ENCODE measurements around the gene FBXO10. TPM values are rescaled to one million over a fixed set of nuclear protein-coding genes. Genes with fewer than 3 reads are reported as not detected.

FBXO10 gene
- total RNA-seq, 1 experiment from 2014 or later, result 14.0 TPM

DNA sequence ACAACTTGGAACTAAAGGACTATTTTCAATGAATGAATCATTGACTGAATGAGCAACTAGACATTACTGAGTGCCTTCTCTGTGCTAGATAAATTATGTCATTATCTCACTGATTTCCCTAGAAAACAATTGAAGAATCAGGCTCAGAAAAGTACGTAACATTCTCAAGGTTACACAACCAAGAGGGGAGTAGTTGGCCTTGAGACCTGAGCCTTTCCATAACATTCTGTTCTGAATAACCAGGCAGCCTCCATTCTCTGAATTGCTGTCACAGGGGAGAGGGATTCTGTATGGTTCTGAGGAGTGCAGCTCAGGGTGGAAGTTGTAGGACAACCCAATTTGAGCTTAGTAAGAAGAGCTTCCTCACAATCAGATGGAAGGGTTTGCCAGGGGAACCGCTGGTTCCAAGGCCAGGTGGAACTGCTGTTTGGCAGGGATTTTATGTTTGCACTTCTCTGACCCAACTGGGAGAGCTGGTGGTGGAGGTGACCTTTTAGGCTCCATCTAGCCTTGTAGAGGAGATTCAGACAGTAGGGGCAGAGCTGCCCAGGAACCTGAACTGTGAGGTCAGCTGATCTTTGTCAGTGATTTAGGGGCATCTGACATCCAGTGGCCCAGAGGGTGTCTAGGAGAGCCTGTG is 74.1 kb downstream of the FBXO10 start:
- CTCF ChIA-PET, result interaction anchor here (0.8 kb wide), 1 partner anchor 9 kb away, joined by 3 read pairs; no protein-coding TSS in a partner anchor
- TF ChIP-seq ZNF396 (CRISPR knock-in tag; IDR thresholded peaks at IDR 0.05; ENCODE audit: borderline replicate concordance), result no peak
- no peak for TF ChIP-seq ZNF138 (CRISPR knock-in tag; conservative IDR thresholded peaks at IDR 0.05)
- TF ChIP-seq, protein P1, sequence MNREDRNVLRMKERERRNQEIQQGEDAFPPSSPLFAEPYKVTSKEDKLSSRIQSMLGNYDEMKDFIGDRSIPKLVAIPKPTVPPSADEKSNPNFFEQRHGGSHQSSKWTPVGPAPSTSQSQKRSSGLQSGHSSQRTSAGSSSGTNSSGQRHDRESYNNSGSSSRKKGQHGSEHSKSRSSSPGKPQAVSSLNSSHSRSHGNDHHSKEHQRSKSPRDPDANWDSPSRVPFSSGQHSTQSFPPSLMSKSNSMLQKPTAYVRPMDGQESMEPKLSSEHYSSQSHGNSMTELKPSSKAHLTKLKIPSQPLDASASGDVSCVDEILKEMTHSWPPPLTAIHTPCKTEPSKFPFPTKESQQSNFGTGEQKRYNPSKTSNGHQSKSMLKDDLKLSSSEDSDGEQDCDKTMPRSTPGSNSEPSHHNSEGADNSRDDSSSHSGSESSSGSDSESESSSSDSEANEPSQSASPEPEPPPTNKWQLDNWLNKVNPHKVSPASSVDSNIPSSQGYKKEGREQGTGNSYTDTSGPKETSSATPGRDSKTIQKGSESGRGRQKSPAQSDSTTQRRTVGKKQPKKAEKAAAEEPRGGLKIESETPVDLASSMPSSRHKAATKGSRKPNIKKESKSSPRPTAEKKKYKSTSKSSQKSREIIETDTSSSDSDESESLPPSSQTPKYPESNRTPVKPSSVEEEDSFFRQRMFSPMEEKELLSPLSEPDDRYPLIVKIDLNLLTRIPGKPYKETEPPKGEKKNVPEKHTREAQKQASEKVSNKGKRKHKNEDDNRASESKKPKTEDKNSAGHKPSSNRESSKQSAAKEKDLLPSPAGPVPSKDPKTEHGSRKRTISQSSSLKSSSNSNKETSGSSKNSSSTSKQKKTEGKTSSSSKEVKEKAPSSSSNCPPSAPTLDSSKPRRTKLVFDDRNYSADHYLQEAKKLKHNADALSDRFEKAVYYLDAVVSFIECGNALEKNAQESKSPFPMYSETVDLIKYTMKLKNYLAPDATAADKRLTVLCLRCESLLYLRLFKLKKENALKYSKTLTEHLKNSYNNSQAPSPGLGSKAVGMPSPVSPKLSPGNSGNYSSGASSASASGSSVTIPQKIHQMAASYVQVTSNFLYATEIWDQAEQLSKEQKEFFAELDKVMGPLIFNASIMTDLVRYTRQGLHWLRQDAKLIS (CRISPR knock-in tag; IDR thresholded peaks at IDR 0.05; ENCODE audit: borderline replicate concordance), result no peak
- no peak for TF ChIP-seq SOX15 (CRISPR knock-in tag; IDR thresholded peaks at IDR 0.05)
- no peak for TF ChIP-seq OVOL2 (CRISPR knock-in tag; IDR thresholded peaks at IDR 0.05; ENCODE audit: borderline replicate concordance)
- TF ChIP-seq, protein P2, sequence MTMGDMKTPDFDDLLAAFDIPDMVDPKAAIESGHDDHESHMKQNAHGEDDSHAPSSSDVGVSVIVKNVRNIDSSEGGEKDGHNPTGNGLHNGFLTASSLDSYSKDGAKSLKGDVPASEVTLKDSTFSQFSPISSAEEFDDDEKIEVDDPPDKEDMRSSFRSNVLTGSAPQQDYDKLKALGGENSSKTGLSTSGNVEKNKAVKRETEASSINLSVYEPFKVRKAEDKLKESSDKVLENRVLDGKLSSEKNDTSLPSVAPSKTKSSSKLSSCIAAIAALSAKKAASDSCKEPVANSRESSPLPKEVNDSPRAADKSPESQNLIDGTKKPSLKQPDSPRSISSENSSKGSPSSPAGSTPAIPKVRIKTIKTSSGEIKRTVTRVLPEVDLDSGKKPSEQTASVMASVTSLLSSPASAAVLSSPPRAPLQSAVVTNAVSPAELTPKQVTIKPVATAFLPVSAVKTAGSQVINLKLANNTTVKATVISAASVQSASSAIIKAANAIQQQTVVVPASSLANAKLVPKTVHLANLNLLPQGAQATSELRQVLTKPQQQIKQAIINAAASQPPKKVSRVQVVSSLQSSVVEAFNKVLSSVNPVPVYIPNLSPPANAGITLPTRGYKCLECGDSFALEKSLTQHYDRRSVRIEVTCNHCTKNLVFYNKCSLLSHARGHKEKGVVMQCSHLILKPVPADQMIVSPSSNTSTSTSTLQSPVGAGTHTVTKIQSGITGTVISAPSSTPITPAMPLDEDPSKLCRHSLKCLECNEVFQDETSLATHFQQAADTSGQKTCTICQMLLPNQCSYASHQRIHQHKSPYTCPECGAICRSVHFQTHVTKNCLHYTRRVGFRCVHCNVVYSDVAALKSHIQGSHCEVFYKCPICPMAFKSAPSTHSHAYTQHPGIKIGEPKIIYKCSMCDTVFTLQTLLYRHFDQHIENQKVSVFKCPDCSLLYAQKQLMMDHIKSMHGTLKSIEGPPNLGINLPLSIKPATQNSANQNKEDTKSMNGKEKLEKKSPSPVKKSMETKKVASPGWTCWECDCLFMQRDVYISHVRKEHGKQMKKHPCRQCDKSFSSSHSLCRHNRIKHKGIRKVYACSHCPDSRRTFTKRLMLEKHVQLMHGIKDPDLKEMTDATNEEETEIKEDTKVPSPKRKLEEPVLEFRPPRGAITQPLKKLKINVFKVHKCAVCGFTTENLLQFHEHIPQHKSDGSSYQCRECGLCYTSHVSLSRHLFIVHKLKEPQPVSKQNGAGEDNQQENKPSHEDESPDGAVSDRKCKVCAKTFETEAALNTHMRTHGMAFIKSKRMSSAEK (CRISPR knock-in tag; IDR thresholded peaks at IDR 0.05; ENCODE audit: borderline replicate concordance), result no peak
- TF ChIP-seq, protein P3, sequence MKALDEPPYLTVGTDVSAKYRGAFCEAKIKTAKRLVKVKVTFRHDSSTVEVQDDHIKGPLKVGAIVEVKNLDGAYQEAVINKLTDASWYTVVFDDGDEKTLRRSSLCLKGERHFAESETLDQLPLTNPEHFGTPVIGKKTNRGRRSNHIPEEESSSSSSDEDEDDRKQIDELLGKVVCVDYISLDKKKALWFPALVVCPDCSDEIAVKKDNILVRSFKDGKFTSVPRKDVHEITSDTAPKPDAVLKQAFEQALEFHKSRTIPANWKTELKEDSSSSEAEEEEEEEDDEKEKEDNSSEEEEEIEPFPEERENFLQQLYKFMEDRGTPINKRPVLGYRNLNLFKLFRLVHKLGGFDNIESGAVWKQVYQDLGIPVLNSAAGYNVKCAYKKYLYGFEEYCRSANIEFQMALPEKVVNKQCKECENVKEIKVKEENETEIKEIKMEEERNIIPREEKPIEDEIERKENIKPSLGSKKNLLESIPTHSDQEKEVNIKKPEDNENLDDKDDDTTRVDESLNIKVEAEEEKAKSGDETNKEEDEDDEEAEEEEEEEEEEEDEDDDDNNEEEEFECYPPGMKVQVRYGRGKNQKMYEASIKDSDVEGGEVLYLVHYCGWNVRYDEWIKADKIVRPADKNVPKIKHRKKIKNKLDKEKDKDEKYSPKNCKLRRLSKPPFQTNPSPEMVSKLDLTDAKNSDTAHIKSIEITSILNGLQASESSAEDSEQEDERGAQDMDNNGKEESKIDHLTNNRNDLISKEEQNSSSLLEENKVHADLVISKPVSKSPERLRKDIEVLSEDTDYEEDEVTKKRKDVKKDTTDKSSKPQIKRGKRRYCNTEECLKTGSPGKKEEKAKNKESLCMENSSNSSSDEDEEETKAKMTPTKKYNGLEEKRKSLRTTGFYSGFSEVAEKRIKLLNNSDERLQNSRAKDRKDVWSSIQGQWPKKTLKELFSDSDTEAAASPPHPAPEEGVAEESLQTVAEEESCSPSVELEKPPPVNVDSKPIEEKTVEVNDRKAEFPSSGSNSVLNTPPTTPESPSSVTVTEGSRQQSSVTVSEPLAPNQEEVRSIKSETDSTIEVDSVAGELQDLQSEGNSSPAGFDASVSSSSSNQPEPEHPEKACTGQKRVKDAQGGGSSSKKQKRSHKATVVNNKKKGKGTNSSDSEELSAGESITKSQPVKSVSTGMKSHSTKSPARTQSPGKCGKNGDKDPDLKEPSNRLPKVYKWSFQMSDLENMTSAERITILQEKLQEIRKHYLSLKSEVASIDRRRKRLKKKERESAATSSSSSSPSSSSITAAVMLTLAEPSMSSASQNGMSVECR (CRISPR knock-in tag; IDR thresholded peaks at IDR 0.05; ENCODE audit: borderline replicate concordance), result no peak
- TF ChIP-seq MXD4 (CRISPR knock-in tag; IDR thresholded peaks at IDR 0.05; ENCODE audit: borderline replicate concordance), result no peak
- no peak for TF ChIP-seq ELF4 (CRISPR knock-in tag; IDR thresholded peaks at IDR 0.05; ENCODE audit: low read depth)
- Mint-ChIP-seq H3K36me3 (peaks cover 78% of the 10 kb centered on the region), H3K9me3 (no peaks in the 10 kb centered on the region), H3K4me1 (no peaks in the 10 kb centered on the region), H3K4me3 (no peak overlapping the region), H3K27ac (no peak overlapping the region), H3K27me3 (ENCODE audit: low read depth) (no peaks in the 10 kb centered on the region)
- ATAC-seq (no peak), DNase-seq (ENCODE audit: low spot score) (no peak)
- POLR2A ChIA-PET, result no interaction called here

DNA sequence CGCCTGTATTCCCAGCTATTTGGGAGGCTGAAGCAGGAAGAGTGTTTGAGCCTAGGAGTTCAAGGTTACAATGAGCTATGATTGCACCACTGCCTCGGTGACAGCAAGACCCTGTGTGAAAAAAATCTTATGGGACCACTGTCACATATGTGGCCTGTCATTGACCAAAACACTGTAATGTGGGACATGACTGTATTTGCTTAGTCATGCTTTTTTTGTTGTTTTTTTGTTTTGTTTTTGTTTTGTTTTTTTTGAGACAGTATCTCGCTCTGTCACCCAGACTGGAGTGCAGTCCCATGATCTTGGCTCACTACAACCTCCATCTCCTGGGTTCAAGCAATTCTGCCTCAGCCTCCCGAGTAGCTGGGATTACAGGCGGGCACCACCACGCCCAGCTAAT is 76.9 kb downstream of the FBXO10 start:
- no peak overlapping the region for H3K4me3 Mint-ChIP-seq
- no peak for DNase-seq (ENCODE audit: low spot score)
- ChIA-PET POLR2A (no interaction called here), CTCF (interaction anchor here (1.5 kb wide), 1 partner anchor 12 kb away, joined by 3 read pairs; no protein-coding TSS in a partner anchor)
- H3K4me1 Mint-ChIP-seq, result no peaks in the 10 kb centered on the region
- no peak for ATAC-seq
- peaks cover 87% of the 10 kb centered on the region for H3K36me3 Mint-ChIP-seq
- H3K27me3 Mint-ChIP-seq (ENCODE audit: low read depth), result no peaks in the 10 kb centered on the region
- H3K27ac Mint-ChIP-seq, result no peak overlapping the region
- no peaks in the 10 kb centered on the region for H3K9me3 Mint-ChIP-seq
- TF ChIP-seq KAT7 (CRISPR knock-in tag; IDR thresholded peaks at IDR 0.05; ENCODE audit: borderline replicate concordance), result no peak
- TF ChIP-seq, protein P4, sequence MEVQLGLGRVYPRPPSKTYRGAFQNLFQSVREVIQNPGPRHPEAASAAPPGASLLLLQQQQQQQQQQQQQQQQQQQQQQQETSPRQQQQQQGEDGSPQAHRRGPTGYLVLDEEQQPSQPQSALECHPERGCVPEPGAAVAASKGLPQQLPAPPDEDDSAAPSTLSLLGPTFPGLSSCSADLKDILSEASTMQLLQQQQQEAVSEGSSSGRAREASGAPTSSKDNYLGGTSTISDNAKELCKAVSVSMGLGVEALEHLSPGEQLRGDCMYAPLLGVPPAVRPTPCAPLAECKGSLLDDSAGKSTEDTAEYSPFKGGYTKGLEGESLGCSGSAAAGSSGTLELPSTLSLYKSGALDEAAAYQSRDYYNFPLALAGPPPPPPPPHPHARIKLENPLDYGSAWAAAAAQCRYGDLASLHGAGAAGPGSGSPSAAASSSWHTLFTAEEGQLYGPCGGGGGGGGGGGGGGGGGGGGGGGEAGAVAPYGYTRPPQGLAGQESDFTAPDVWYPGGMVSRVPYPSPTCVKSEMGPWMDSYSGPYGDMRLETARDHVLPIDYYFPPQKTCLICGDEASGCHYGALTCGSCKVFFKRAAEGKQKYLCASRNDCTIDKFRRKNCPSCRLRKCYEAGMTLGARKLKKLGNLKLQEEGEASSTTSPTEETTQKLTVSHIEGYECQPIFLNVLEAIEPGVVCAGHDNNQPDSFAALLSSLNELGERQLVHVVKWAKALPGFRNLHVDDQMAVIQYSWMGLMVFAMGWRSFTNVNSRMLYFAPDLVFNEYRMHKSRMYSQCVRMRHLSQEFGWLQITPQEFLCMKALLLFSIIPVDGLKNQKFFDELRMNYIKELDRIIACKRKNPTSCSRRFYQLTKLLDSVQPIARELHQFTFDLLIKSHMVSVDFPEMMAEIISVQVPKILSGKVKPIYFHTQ (CRISPR knock-in tag; IDR thresholded peaks at IDR 0.05), result no peak
- TF ChIP-seq, protein P5, sequence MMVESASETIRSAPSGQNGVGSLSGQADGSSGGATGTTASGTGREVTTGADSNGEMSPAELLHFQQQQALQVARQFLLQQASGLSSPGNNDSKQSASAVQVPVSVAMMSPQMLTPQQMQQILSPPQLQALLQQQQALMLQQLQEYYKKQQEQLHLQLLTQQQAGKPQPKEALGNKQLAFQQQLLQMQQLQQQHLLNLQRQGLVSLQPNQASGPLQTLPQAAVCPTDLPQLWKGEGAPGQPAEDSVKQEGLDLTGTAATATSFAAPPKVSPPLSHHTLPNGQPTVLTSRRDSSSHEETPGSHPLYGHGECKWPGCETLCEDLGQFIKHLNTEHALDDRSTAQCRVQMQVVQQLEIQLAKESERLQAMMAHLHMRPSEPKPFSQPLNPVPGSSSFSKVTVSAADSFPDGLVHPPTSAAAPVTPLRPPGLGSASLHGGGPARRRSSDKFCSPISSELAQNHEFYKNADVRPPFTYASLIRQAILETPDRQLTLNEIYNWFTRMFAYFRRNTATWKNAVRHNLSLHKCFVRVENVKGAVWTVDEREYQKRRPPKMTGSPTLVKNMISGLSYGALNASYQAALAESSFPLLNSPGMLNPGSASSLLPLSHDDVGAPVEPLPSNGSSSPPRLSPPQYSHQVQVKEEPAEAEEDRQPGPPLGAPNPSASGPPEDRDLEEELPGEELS (CRISPR knock-in tag; IDR thresholded peaks at IDR 0.05), result no peak
- no peak for TF ChIP-seq CREM (CRISPR knock-in tag; IDR thresholded peaks at IDR 0.05)
- TF ChIP-seq TEAD4 (CRISPR knock-in tag; IDR thresholded peaks at IDR 0.05), result no peak
- no peak for TF ChIP-seq ZNF317 (CRISPR knock-in tag; IDR thresholded peaks at IDR 0.05; ENCODE audit: borderline replicate concordance, low read depth)

Data from WTC11 (cell line).